Activated CD4-positive, alpha-beta T cell treated with anti-CD3 and anti-CD28 coated beads, Interleukin-10, Interleukin-2, amounts not matched to agents 100 ng/mL and 50 ng/mL, durations not matched to agents 16 hours and 8 hours (primary cell): ENCODE data around the gene MORN1.
"Not testable (repeated sequence)": the region's sequence is repeated elsewhere in the genome, so short reads cannot be mapped to it uniquely, and the experiment has no call there.

Source experiments
- DNase-seq: peaks from one replicate; pipeline ENCODE4 v3.0.0-alpha.2; 2020

Gene MORN1

DNA sequence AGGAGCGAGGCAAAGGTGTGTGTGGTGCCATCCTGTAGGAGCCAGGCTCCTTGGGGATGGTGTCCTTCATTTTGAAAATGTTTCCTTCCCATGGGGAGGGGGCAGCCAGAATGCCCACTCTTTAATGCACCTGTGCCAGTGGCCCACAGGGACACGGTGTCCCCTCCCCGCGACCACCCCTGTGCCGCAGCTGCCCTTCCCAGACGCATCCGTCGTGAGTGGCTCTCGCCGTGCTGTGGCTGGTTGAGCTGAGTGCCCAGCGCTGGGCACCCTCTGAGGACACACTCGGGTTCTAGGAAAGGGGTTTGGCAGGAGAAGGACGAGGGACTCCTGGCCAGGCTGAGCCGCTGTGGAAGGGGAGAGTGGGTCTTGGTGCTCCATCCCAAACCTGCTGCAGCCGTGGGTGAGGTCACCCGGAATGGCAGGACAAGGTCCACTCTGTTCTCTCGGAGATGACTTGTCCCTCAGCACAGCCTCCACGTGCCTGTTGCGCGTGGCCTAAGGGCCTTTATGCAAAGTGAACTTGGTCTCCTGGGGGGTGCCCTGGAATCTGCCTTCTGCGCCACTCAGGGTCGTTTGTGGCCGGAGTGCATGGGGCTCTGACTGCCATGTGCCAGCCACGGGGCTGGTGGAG is 88.9 kb downstream of the MORN1 start:
- no peak for DNase-seq

DNA sequence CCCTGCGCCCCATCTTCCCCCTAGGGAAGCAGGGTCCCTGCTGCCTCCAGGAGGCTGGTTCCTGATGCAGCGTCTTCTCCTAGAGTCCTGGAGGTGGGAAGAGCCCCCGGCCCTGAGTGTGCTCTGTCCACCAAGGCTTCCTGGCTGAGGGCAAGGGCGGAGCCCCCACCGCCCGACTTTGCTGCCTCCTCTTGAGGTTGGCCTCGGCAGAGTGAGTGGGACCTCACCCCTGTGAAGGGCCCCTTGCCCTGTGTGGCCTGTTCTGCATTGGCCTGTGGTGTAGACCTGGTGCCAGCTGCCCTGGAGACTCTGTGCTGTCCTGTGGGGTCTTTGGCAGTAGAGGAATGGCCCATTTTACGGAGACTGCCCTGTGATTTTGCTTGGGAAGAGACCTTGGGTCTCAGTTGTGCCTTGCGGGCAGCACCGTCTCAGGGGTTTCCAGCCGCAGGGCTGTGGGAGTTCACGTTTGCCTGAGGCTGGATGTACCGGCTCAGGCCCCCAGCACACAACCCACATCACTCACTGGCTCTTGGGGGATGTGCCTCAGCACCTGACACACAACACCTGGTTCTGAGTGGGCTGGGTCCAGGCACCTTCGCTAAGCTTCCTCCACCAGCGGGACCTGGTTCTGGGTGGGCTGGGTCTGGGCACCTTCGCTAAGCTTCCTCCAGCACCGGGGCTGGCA is 89.6 kb downstream of the MORN1 start:
- DNase-seq: no peak

DNA sequence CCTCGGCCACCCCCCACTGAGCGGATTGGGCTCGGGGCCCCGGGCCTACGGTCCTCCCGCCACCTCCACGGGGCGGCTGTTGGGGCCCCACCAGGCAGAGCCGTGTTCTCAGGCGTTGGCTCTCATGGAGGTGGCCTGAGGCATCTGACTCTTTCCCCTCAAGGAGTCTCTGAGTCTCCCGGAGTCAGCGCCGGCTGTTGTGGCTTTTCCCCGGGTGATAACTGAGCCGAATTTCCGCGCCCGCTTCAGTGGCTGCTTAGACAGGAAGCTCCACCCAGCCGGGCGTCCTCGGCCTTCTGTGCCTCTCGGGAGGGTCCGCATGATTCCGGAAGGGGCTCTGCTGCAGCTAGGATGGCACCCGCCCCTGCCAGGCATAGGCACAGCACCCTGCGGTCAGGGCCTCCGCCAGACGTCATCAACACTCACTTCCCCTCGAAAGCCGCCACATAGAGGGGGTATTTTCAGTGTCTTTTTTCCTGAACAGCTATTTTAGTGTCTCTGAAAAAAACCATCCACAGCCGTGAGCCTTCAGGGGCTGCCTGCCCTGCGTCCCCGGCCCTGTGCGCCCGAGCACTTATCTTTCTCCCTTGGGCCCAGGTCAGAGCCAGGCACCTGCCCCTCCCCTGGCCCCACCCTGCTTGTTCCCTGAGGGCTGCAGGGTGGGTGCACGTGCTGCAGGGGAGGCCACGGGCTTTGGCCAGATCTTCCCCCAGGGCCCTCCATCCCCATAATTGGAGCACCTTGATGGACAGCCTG is 90.3 kb downstream of the MORN1 start:
- peak; percentile 95 for DNase-seq

DNA sequence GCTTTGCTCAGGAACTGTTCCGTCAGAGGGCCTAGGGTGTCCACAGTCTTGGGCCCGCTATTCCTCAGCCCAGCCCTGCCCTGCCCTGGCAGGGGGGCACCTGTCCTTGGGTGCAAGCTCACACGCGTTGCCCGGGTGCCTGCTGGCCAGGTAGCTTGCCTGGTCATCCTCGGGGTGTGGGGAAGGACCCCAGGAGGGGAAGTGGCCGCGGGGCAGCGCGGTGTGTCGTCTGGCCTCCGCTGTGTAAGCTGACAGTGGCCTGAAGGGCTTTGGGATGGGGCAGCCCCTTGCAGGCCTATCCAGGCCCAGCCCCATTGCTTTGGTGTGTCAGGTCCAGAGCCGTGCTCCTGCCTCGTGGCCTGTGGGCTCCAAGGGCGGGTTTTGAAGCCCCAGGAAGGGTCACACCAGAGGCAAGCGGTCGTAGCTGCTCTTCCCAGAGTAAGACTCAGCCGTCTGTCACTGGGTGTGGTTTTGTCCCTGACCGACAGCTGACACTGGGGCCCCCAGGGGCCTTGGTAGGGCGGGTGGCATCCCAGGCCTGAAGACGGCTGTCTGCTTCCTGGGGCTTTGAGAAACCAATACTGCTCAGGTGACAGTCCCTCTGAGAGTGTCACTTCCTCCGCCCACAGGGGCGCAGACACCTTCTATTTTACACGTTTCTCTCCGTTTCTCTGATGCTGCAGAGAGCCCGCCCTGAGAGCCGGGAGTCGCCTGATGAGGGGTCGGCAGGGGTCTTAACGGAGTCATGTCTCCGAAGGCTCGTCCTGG is 91.2 kb downstream of the MORN1 start:
- peak; percentile 91 for DNase-seq

DNA sequence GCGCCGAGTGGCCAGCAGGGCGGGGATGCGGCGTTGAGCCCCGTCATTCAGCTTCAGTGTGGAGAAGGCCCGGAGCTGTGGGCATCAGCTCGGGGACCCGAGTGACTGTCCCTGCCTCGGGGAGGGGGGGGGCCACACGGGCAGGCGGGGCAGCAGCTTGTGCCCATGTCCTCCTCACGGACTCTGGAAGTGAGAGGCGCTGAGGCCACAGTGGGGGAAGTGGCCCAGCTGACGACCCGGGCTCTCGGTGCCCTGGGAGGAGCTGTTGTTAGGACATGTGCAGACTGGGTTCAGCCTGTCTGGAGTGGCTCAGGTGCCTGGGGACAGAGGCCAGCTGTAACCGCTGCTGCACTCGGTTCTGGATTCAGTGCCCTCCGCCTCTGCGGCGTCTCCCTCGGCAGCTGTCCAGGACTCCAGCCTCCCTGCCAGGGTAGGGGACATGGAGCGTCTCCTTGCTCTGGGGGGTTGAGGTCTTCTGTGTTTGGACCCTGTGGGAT is 92.2 kb downstream of the MORN1 start:
- no peak for DNase-seq

DNA sequence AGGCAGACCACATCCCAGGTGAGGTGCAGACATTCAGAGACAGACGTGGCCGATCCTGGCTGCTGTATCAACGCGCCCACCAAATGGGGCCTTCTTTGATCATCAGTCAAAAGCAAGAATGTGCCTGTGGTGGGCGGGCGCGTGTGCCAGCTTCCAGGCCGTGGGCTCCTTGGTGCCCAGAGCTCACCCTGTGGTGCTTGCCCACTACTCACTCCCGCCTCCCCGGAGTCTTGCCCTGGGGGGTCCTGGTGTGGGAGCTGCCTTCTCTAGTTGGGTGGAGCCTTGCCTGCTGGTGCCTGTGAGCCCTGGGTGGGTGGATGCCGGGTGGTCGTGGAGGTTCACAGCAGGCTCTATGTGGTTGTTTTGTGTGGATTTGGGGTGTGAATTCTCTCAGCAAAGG is 92.7 kb downstream of the MORN1 start:
- no peak for DNase-seq

DNA sequence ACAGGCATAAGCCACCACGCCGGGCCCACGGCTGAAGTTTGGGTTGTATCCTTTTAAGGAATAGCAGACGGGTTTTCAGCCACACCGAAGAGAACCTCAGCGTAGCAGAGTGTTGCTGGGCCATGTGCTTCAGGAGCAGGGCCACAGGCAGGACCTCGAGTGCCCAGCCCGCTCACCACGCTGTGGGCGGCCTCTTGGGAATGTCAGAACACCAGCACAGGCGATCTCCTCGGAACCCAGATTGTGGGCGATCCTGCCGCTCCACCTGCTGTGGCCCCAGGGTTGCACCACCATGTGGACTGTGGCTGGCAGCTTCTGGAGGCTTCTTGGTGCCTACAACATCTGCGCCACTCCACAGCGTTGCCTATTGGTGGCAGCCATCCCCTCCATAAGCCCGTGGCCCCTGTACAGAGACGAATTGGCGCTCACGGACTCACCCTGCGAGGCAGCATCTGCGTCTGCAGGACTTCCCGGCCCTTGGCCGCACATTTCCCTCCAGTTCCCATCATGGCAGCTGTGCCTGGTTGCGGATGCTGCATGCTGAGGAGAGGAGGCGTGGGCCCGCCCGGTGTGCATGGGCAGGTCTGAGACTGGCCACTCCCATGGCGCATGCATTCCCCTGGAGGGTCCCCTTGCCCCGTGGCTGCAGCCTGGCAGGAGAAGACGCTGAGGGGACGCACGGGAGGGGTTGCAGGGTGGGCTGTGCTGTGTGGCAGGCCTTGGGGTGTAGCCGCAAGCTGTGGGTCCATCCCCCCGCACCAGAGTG is 93.9 kb downstream of the MORN1 start:
- DNase-seq: no peak

DNA sequence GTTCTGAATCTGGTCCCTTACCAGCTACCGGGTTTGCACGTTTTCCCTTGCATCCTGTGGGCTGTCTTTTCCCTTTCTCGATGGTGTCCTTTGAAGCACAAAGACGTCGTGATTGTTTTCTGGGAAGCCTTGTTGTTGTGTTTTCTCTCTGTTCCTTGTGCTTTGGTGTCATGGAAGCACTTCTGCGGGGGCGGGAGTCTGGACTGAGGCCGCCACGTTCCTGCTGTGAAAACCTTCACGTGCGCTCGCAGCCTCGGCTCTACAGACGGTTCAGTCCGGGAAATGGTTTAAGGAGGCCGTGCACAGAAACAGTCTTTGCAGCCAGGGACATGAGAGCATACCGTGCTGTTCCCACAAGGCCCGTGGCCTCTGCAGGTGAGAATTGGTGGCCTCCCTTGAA is 94.7 kb downstream of the MORN1 start:
- no peak for DNase-seq

DNA sequence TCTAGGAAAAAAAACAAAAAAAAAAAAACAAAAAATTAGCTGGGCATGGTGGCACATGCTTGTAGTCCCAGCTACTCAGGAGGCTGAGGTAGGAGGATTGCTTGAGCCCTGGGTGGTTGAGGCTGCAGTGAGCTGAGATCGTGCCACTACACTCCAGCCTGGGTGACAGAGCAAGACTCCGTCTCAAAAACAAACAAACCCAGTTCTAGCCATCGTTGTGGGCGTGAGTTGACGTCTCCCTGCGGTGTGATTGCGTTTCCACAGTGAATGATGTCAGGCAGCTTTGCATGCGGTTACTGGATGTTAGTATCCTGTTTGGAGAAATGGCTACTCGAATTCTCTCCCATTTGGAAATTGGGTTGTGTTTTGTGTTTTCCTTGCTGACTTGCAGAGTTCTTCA is 95.1 kb downstream of the MORN1 start:
- DNase-seq: not testable (repeated sequence)

DNA sequence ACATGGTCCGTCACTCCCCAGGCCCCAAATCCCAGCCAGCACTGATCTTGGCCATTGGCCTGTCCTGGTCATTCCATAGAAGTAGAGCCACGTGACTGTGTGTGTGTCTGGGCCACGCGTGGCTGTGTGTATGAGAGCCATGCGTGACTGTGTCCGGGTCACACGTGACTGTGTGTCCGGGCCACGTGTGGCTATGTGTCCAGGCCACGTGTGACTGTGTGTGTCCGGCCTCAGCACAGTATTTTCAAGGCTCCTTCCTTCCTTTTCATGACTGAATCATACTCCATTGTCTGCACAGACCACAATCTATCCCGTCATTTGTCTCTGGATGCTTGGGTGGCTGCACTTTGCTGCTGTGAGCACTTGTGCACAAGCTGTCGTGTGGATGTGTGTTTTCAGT is 95.8 kb downstream of the MORN1 start:
- no peak for DNase-seq

DNA sequence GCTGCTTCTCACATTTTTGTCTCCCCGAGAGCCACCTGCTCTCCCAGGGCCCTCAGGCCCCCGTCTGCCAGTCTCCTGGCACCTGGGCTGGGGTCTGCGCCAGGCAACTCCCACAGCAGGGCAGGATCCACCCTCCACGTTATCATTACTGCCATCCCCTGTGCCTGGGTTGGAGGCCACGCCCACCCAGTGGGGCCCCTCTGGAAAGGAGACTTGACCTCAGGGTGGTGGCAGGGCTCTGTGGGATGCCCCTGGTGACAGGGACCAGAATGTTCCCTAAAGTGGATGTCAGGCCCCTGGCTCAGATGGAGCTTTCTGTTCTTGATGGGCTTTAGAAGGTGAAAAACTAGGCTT is 96.7 kb downstream of the MORN1 start:
- DNase-seq: no peak

DNA sequence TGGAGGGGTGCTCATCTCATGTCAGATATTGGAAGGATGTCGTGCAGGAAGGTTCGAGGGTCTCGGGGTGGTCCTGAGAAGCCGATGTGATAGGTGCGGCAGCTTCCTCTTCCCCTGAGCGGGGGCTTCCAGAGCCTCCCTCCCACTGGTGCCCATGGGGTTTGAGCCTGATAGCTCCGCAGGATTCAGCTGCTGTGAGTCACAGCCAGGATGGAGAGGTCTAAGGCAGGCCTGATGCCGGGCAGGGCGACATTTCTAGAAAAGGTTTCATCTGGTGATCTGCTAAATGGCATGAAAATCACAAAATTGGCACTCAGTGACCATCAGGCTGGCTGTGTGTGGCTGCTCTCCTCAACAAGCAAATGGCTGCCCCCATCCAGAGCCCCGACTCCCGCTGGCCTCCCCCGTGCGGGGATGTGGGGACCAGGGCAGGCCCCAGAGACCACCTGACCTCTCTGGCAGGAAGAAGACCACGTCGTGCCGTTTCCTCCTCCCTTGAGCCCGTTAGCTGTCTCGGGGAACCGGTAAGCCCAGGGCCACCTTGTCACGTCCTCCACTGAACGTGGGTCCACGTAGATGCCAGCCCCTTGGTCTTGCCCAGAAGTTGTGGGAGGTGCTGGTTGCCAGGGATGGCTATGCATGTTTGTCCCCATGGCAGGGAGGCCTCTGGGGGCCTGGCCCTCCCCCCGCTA is 97.2 kb downstream of the MORN1 start:
- DNase-seq: no peak

DNA sequence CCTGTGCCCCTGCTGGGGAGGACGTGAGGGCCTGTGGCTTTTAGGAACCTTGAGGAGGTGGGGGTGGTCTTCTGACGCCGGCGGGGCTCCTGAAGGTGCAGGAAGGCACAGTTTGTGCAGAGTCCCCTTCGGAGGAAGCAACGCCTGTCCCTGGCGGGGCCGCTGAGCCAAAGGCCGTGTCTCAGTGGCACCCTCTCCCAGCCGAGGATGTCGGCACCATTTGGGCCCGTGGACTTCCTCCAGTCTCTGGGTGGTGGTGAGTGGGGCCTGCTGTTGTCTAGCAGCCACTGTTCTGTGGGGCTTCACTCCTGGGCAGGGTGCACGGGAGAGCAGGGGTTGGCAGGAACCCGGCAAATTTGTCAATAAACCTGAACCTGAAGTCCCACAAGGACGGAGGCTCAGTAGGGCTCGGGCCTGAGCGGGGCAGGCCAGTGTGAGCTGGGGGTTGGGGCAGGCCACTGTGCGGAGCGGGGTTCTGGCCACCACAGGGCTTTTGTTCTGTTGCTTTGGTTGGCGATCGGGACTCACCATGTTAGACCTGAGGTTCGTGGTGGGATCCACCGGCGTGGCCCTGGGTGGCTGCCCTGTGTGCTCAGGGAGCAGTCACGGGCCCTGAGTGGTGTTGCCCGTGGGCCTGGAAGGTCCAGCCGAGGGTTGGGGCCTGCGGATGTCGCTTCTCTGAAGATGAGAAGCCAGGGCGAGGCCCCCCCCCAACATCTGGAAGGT is 98.5 kb downstream of the MORN1 start:
- no peak for DNase-seq

DNA sequence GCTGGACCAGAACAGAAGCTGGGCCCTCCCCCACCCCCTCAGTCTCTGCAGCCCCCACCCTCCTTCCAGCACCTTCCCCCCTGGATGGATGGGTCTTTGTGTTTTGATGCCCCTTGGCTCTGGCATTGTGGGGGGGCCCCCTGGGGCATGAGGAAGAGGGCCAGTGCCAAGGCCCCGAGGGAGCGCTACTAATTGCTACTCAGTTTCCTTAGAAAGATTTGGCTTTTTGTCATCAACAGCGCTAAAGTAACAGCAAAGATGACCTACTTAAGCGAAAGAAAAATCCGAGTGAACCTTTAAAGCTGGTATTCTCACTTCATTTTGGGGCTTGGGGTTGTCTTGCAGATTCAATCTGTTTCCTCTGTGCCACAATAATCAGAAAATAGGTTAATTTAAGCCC is 99.8 kb downstream of the MORN1 start:
- DNase-seq: no peak

DNA sequence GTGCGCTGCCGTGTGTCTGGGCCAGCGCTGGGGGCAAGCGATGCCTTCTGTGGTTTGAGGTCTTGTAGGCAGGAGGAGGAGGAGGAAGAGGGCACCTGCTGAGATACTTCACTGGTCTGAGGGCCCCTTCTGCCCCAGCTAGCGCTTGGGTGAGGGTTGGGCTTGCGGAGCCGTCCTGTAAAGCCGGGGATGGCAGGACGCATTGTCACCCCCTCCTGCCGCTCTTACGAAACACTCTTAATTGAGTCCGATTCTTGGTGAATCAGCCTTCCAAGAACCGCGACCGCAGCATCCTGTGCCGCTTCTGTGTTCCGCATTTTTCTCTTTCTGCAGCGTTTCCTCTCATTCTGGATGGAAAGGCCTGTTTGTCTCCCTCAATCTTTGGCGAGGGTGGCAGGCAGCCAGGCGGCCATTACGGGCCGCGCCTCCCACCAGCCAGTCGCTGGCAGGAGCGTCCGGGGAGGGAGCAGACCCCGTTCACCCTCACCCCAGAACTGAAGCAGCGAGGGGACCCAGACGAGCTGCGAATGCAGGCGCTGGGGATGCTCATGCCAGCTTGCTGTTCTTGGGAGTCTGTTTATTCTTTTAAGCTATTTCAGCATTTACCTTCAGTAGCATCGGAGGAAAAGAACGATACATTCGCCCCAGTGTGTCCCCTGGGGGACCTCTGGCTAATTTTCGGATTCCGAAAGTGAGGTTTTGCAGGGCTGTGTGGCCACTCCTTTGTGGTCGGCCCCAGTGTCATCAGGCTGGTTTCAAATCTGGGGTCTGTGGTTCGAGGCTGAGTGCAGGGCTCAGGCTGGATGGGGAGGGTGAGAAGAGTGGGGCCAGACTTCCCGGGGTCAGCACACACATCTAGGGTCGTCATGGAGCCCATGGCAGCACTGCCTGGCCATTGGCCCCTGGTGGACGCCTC is 100.5 kb downstream of the MORN1 start:
- peak; percentile 94 for DNase-seq

DNA sequence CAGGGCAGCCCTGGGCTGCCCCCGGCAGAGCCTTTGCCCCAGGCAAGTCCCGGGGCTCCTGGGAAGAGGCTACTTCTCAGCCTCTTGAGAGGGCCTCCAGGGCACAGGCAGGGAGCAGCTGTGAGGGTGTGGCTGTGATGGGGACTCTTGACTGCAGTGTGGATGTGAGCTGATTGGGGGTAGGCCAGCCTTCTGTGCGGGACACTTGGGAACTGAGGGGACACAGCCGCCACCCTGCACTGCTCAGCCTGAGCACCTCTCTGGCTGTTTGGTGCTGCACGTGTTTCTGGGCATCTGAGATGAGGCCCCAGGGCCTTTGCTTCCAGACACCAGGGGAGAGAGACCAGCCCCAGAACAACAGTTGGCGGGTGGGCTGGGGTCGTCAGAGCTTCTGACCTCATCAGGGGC is 101.2 kb downstream of the MORN1 start:
- DNase-seq: peak; percentile 45

DNA sequence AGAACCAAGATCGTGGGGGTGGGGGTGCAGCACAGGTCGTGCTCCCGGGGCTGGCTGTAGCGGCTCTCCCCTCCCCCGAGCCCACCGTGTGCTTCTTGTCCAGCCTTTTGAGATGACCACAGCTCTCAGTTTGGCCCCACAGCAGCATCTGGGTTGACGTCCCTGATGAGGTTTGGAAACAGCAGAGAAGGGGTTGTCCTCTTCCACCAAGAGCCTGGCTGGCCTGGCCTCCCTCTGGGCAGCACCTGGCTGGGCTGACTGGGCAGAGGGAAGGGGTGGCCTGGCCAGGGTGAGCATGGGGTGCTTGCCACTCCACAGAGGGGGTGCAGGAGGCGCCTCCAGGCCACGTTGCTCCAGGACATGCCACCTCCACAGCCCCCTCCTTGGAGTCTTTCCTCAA is 101.7 kb downstream of the MORN1 start:
- DNase-seq: no peak

DNA sequence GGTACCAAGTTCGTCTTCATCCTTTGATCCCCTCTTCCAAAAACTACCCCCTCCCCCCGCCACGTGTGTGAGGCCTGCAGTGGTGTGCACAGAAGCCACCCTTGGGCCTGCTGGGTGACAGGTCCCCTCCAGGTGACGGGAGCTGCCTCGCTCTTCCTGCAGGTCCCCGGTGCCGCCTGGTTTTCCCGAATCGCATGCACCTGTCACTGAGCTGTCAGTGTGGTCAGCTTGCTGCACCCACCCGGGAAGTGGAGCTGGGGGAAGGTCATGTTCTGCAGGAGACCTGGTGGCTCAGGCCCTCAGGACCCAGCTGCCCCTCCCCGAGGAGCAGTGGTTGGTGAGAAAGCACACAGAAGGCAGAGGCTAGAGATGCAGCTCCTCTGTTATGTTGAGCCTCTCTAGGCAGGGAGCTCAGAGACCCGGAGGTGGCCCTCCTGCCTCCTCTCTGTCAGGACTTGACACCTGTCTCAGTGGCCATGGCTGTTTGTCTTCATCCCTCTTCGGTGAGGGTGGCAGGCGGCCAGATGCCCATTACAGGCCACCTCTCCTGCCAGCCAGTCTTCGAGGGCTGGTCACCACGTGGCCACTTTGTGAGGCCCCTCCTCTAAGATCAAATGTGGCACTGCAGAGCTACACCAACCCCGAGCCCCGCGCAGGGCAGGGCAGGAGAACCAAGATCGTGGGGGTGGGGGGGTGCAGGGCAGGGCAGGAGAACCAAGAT is 102.4 kb downstream of the MORN1 start:
- DNase-seq: no peak

DNA sequence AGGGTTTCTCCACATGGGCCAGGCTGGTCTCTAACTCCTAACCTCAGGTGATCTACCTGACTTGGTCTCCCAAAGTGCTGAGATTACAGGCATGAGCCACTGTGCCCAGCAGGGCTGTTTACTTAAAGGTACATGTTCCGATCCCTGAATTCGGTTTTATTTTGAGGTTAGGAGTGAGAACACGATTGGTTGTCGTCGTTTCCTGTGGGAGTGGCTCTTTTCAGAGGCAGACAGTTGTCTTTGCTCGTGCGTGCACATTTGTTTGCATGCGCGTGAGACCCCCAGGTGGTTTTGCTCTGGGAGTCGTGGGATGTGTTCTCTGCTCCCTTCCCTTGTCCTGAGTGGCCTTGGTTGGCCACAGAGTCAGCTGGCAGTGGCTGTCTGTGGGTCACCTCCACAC is 103.0 kb downstream of the MORN1 start:
- no peak for DNase-seq
